Glutamatergic neuron (in vitro differentiated cells): ENCODE measurements around the gene RPL27A. TPM values are rescaled to one million over a fixed set of nuclear protein-coding genes. Genes with fewer than 3 reads are reported as not detected.

Source experiments
- DNase-seq: peaks from one replicate; pipeline ENCODE4 v3.0.0; 2022
- H3K27ac Mint-ChIP-seq: one replicate; pipeline ENCODE4 v1.8.0; 2020; ENCODE audit warnings: mild to moderate bottlenecking, mixed read lengths, inconsistent platforms; ENCODE audit not compliant: unreplicated experiment
- H3K27me3 Mint-ChIP-seq: one replicate; pipeline ENCODE4 v1.8.0; 2020; ENCODE audit warnings: mild to moderate bottlenecking, moderate library complexity, mixed read lengths, inconsistent platforms; ENCODE audit not compliant: unreplicated experiment
- H3K36me3 Mint-ChIP-seq: one replicate; pipeline ENCODE4 v1.8.0; 2020; ENCODE audit warnings: mild to moderate bottlenecking, mixed read lengths, inconsistent platforms; ENCODE audit not compliant: unreplicated experiment
- H3K4me1 Mint-ChIP-seq: one replicate; pipeline ENCODE4 v1.8.0; 2020; ENCODE audit warnings: mild to moderate bottlenecking, low read depth, mixed read lengths, inconsistent platforms; ENCODE audit not compliant: unreplicated experiment
- H3K4me3 Mint-ChIP-seq: one replicate; pipeline ENCODE4 v1.8.0; 2020; ENCODE audit warnings: mild to moderate bottlenecking, mixed read lengths, inconsistent platforms; ENCODE audit not compliant: unreplicated experiment
- H3K9me3 Mint-ChIP-seq: one replicate; pipeline ENCODE4 v1.8.0; 2020; ENCODE audit warnings: mild to moderate bottlenecking, moderate library complexity, mixed read lengths, inconsistent platforms; ENCODE audit not compliant: unreplicated experiment
- total RNA-seq: library from RNA; stranded (reverse); fragmentation: NEBNext Ultra II Directional; extraction: Animal tissue kit (Norgen Biotek cat#: 25700); gene quantifications from one replicate; pipeline ENCODE4 v1.2.1, GENCODE V29; 2021; ENCODE audit not compliant: unreplicated experiment
- TF ChIP-seq, protein P1 (sequence below): fragments of 200-600 bp; sonication (generic); IDR thresholded peaks from one replicate; pipeline ENCODE4 v1.5.0; 2021; ENCODE audit not compliant: partially characterized antibody, unreplicated experiment

Gene RPL27A
- total RNA-seq, 1 donor from 2014 or later = 398 TPM

DNA sequence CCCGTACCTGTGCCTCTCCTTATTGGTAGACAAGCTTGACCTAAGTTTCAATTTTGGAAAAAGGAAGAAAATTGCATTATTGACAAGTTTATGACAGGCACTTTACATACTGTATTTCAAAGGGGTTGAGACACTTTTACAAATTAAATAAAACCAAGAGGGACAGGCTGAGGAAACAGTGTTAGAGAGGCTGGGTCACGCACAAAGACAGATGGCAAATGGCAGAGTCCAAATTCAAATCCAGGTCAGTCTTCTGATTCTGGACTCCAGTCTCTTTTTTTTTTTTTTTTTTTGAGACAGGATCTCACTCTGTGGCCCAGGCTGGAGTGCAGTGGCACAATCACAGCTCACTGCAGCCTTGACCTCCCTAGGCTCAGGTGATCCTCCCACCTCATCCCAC lies 10.2 kb upstream of the RPL27A start:
- Mint-ChIP-seq H3K27me3 (no peaks in the 10 kb centered on the region), H3K36me3 (no peaks in the 10 kb centered on the region), H3K4me3 (no peak overlapping the region), H3K4me1 (peaks cover 16% of the 10 kb centered on the region), H3K27ac (no peak overlapping the region), H3K9me3 (no peaks in the 10 kb centered on the region)
- TF ChIP-seq, protein P1, sequence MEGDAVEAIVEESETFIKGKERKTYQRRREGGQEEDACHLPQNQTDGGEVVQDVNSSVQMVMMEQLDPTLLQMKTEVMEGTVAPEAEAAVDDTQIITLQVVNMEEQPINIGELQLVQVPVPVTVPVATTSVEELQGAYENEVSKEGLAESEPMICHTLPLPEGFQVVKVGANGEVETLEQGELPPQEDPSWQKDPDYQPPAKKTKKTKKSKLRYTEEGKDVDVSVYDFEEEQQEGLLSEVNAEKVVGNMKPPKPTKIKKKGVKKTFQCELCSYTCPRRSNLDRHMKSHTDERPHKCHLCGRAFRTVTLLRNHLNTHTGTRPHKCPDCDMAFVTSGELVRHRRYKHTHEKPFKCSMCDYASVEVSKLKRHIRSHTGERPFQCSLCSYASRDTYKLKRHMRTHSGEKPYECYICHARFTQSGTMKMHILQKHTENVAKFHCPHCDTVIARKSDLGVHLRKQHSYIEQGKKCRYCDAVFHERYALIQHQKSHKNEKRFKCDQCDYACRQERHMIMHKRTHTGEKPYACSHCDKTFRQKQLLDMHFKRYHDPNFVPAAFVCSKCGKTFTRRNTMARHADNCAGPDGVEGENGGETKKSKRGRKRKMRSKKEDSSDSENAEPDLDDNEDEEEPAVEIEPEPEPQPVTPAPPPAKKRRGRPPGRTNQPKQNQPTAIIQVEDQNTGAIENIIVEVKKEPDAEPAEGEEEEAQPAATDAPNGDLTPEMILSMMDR = no peak
- no peak for DNase-seq

DNA sequence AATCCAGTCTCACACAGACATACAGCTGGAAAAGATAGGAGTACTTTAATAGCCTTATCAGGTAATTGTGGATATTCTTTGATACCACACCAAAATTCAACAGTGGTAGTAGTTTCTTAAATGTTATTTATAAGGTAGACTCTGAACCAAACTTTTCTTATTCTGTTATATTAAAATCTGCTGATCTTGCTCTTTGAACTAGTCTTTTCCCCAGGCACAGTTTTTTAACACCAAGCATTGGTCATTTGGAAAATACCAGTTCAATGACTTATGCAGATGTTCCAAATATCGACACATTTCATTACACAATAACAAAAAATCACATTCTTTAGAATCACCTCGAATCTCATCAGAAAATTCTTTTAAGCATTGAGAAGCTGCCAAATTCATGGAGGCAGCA lies 7.7 kb upstream of the RPL27A start:
- no peaks in the 10 kb centered on the region for H3K9me3 Mint-ChIP-seq
- no peaks in the 10 kb centered on the region for H3K27me3 Mint-ChIP-seq
- TF ChIP-seq, protein P1 = no peak
- no peaks in the 10 kb centered on the region for H3K36me3 Mint-ChIP-seq
- H3K4me3 Mint-ChIP-seq = no peak overlapping the region
- no peak overlapping the region for H3K27ac Mint-ChIP-seq
- no peak for DNase-seq
- H3K4me1 Mint-ChIP-seq = peaks cover 16% of the 10 kb centered on the region

DNA sequence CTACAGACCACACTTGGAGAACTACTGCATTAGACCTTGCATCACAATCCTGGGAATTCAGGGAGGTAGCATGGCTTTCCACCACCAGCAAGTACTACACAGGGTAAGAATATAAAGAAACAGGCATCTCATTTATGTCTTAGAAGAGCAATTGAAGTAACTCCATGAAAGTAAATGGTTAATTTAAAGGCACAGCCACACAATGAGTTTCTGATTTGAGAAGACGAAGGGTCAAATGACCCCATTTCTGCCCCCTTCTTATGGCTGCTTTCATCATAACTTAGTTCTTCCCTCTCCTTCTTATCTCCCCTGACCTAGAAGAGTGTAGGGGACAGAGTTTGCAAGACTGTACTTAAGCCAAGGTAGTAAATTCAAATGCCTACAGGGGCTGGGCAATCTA lies 6.1 kb upstream of the RPL27A start:
- no peak for DNase-seq
- Mint-ChIP-seq H3K9me3 (peaks cover 2% of the 10 kb centered on the region), H3K27ac (no peak overlapping the region), H3K4me1 (peaks cover 9% of the 10 kb centered on the region), H3K36me3 (no peaks in the 10 kb centered on the region), H3K27me3 (peaks cover under 1% of the 10 kb centered on the region), H3K4me3 (no peak overlapping the region)
- TF ChIP-seq, protein P1 = no peak

DNA sequence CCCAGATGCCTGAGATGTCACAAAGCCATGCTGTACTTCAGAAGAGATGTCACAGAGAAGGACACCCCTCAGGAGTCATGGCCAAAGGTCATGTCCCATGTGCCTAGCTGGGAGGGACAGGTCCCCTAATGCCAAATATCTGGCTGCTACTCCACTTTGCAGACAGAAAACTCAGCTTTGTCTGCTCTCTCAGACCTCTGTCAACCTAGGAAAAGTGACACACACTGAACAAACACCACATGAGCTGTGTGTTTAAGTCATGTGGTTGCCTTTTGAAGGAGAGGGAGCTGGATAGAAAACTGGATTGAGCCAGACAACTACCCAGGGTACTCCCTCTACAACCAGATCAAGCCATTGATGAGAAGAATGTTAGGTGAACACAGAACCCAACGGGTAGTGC lies 3.6 kb upstream of the RPL27A start:
- DNase-seq = no peak
- TF ChIP-seq, protein P1 = no peak
- no peaks in the 10 kb centered on the region for H3K36me3 Mint-ChIP-seq
- no peak overlapping the region for H3K4me3 Mint-ChIP-seq
- H3K4me1 Mint-ChIP-seq = peaks cover 3% of the 10 kb centered on the region
- peaks cover 11% of the 10 kb centered on the region for H3K9me3 Mint-ChIP-seq
- no peak overlapping the region for H3K27ac Mint-ChIP-seq
- peaks cover 5% of the 10 kb centered on the region for H3K27me3 Mint-ChIP-seq

DNA sequence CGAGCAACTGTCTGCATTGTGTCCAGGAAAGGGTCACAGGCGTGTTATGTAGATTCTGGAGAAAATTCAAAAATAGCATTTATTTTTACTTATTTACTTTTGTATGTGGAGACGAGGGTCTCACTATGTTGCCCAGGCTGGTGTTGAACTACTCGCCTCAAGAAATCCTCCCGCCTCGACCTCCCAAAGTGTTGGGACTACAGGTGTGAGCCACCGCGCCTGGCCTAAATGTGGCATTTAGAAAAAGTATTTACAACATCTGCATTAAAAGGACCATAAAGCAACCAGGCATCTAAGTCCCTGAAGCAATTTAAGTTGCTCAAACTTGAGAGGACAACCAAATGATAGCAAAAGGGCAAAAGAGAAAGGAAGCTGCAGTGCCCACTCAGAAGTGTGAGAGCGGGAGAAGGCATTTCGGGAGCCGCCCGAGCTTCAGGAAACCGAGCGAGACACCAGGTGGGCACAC lies 722 bp upstream of the RPL27A start:
- Mint-ChIP-seq H3K27ac (peak overlapping the region; percentile 98), H3K27me3 (peaks cover 5% of the 10 kb centered on the region), H3K4me1 (peaks cover 7% of the 10 kb centered on the region), H3K4me3 (peak overlapping the region; percentile 92), H3K36me3 (no peaks in the 10 kb centered on the region), H3K9me3 (peaks cover 11% of the 10 kb centered on the region)
- TF ChIP-seq, protein P1 = no peak
- no peak for DNase-seq
